ENCODE results near the gene RUSF1.

- TF ChIP-seq SP1 (IDR thresholded peaks at IDR 0.05) = no peak
- TF ChIP-seq L3MBTL2 (conservative IDR thresholded peaks at IDR 0.05) = no peak
- no peak for TF ChIP-seq CTBP1 (IDR thresholded peaks at IDR 0.05; ENCODE audit: borderline replicate concordance)
- no peak for TF ChIP-seq PKNOX1 (IDR thresholded peaks at IDR 0.05)
- no peak for TF ChIP-seq FOXA1 (IDR thresholded peaks at IDR 0.05)
These were observed 24.7 kb upstream of the RUSF1 start for GRCh38 chr16:31532896-31533295.

Data from HEK293T (cell line).